ENCODE data around the gene MANSC1.

MANSC1 gene

GRCh38 chr12:12365446-12365802 is 15.4 kb upstream of the MANSC1 start:
- no peak for TF ChIP-seq CTCF (conservative IDR thresholded peaks at IDR 0.05)
- TF ChIP-seq ZFX (IDR thresholded peaks at IDR 0.05), result no peak

GRCh38 chr12:12364787-12365445 is 14.9 kb upstream of the MANSC1 start:
- TF ChIP-seq CTCF (conservative IDR thresholded peaks at IDR 0.05) (no peak), ZFX (IDR thresholded peaks at IDR 0.05) (no peak)
- no peak overlapping the region for H3K27ac ChIP-seq

More at GRCh38 chr12:12365446-12365802, 15.4 kb upstream of the MANSC1 start:
- H3K27ac ChIP-seq, result no peak overlapping the region

GRCh38 chr12:12358528-12358927 is 8.5 kb upstream of the MANSC1 start:
- TF ChIP-seq CTCF (conservative IDR thresholded peaks at IDR 0.05) (no peak), ZFX (IDR thresholded peaks at IDR 0.05) (no peak)
- H3K27ac ChIP-seq, result peak overlapping the region; percentile 96; the same call in 1 of the 2 replicates

- TF ChIP-seq ZFX (IDR thresholded peaks at IDR 0.05) (no peak), CTCF (conservative IDR thresholded peaks at IDR 0.05) (no peak)
- H3K27ac ChIP-seq, result peak overlapping the region; percentile 96
These were observed 7.8 kb upstream of the MANSC1 start for GRCh38 chr12:12357719-12358461.

- peak within 1 kb of the TSS; percentile 96 for H3K27ac ChIP-seq
- peak; percentile 55 for TF ChIP-seq CTCF (conservative IDR thresholded peaks at IDR 0.05)
- TF ChIP-seq ZFX (IDR thresholded peaks at IDR 0.05), result peak; percentile 69
These were observed 7.1 kb upstream of the MANSC1 start, which contains the start of gene BORCS5 for GRCh38 chr12:12356896-12357718. TSS of gene BORCS5 (plus strand) at chr12:12357078. CDS start at chr12:12357452, 374 bp downstream.

- H3K27ac ChIP-seq, result peak overlapping the region; percentile 96
- no peak for TF ChIP-seq ZFX (IDR thresholded peaks at IDR 0.05)
- no peak for TF ChIP-seq CTCF (conservative IDR thresholded peaks at IDR 0.05)
These were observed 6.4 kb upstream of the MANSC1 start for GRCh38 chr12:12356467-12356895.
